ENCODE data around the gene EBNA1BP2. TPM values are rescaled to one million over a fixed set of nuclear protein-coding genes. Genes with fewer than 3 reads are reported as not detected.

Gene EBNA1BP2
- total and polyA plus RNA-seq, 2 of the 13 experiments (the other 11 are each of a cell fraction or from before 2014, with no cell fraction given): 27.1 to 102 TPM

GRCh38 chr1:43206600-43207228 lies 34.6 kb upstream of the EBNA1BP2 start (continued):
- TF ChIP-seq CCDC6 (CRISPR knock-in tag; IDR thresholded peaks at IDR 0.05): no peak
- TF ChIP-seq, protein P1, sequence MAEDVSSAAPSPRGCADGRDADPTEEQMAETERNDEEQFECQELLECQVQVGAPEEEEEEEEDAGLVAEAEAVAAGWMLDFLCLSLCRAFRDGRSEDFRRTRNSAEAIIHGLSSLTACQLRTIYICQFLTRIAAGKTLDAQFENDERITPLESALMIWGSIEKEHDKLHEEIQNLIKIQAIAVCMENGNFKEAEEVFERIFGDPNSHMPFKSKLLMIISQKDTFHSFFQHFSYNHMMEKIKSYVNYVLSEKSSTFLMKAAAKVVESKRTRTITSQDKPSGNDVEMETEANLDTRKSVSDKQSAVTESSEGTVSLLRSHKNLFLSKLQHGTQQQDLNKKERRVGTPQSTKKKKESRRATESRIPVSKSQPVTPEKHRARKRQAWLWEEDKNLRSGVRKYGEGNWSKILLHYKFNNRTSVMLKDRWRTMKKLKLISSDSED (CRISPR knock-in tag; IDR thresholded peaks at IDR 0.05): no peak
- peak; percentile 10; the same call in 1 of the 2 replicates for TF ChIP-seq ZNF652 (CRISPR knock-in tag; IDR thresholded peaks at IDR 0.05; ENCODE audit: borderline replicate concordance, low read depth)
- TF ChIP-seq ZNF878 (CRISPR knock-in tag; IDR thresholded peaks at IDR 0.05): no peak
- TF ChIP-seq ZNF766 (CRISPR knock-in tag; IDR thresholded peaks at IDR 0.05; ENCODE audit: borderline replicate concordance): no peak
- no peak for TF ChIP-seq MBD4 (IDR thresholded peaks at IDR 0.05; ENCODE audit: borderline replicate concordance, low read length)
- TF ChIP-seq MAZ (IDR thresholded peaks at IDR 0.05; ENCODE audit: borderline replicate concordance, low read depth, low read length): 0 out of 2 replicates have a peak, but pooled peaks have one; percentile 35
- TF ChIP-seq MAZ (CRISPR knock-in tag; IDR thresholded peaks at IDR 0.05; ENCODE audit: low read depth): no peak
- peak; percentile 75 for TF ChIP-seq NCOA2 (CRISPR knock-in tag; IDR thresholded peaks at IDR 0.05)
- TF ChIP-seq KLF16 (CRISPR knock-in tag; IDR thresholded peaks at IDR 0.05): peak in 1 of 2 experiments; percentile 54; a peak in 1 of 4 replicates
- TF ChIP-seq CBFB (CRISPR knock-in tag; IDR thresholded peaks at IDR 0.05): no peak
- TF ChIP-seq NFE2 (CRISPR knock-in tag; IDR thresholded peaks at IDR 0.05): no peak
- no peak for TF ChIP-seq MBNL3 (CRISPR knock-in tag; conservative IDR thresholded peaks at IDR 0.05)
- no peak for TF ChIP-seq YY1 (IDR thresholded peaks at IDR 0.05; ENCODE audit: insufficient read depth, insufficient replicate concordance, low read depth, low read length)
- no peak for TF ChIP-seq POLR2AphosphoS5 (IDR thresholded peaks at IDR 0.05; ENCODE audit: low read depth, low read length)
- TF ChIP-seq SAFB2 (CRISPR knock-in tag; IDR thresholded peaks at IDR 0.05; ENCODE audit: borderline replicate concordance, low read depth): no peak
- no peak for TF ChIP-seq AKAP8 (CRISPR knock-in tag; IDR thresholded peaks at IDR 0.05)
- TF ChIP-seq, protein P2, sequence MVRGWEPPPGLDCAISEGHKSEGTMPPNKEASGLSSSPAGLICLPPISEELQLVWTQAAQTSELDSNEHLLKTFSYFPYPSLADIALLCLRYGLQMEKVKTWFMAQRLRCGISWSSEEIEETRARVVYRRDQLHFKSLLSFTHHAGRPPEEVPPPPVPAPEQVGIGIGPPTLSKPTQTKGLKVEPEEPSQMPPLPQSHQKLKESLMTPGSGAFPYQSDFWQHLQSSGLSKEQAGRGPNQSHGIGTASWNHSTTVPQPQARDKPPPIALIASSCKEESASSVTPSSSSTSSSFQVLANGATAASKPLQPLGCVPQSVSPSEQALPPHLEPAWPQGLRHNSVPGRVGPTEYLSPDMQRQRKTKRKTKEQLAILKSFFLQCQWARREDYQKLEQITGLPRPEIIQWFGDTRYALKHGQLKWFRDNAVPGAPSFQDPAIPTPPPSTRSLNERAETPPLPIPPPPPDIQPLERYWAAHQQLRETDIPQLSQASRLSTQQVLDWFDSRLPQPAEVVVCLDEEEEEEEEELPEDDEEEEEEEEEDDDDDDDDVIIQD (CRISPR knock-in tag; IDR thresholded peaks at IDR 0.05; ENCODE audit: low read depth): 0 out of 2 replicates have a peak, but pooled peaks have one; percentile 41
- no peak for TF ChIP-seq ZBTB1 (CRISPR knock-in tag; IDR thresholded peaks at IDR 0.05; ENCODE audit: borderline replicate concordance)
- no peak; the same call in 1 of the 2 replicates for TF ChIP-seq HMG20A (CRISPR knock-in tag; IDR thresholded peaks at IDR 0.05; ENCODE audit: borderline replicate concordance)
- no peak for TF ChIP-seq ZNF260 (CRISPR knock-in tag; IDR thresholded peaks at IDR 0.05; ENCODE audit: borderline replicate concordance, low read depth)
- no peak for TF ChIP-seq SKIL (CRISPR knock-in tag; IDR thresholded peaks at IDR 0.05; ENCODE audit: borderline replicate concordance)
- no peak for TF ChIP-seq TEAD2 (CRISPR knock-in tag; IDR thresholded peaks at IDR 0.05)
- TF ChIP-seq, protein P3, sequence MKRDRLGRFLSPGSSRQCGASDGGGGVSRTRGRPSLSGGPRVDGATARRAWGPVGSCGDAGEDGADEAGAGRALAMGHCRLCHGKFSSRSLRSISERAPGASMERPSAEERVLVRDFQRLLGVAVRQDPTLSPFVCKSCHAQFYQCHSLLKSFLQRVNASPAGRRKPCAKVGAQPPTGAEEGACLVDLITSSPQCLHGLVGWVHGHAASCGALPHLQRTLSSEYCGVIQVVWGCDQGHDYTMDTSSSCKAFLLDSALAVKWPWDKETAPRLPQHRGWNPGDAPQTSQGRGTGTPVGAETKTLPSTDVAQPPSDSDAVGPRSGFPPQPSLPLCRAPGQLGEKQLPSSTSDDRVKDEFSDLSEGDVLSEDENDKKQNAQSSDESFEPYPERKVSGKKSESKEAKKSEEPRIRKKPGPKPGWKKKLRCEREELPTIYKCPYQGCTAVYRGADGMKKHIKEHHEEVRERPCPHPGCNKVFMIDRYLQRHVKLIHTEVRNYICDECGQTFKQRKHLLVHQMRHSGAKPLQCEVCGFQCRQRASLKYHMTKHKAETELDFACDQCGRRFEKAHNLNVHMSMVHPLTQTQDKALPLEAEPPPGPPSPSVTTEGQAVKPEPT (CRISPR knock-in tag; IDR thresholded peaks at IDR 0.05; ENCODE audit: low read depth): no peak
- TF ChIP-seq TSC22D2 (CRISPR knock-in tag; IDR thresholded peaks at IDR 0.05; ENCODE audit: borderline replicate concordance): no peak
